ENCODE data around the gene CANX. TPM values are rescaled to one million over a fixed set of nuclear protein-coding genes. Genes with fewer than 3 reads are reported as not detected.

The CANX gene
- total RNA-seq, 2 experiments from 2014 or later, result 164 to 451 TPM

DNA sequence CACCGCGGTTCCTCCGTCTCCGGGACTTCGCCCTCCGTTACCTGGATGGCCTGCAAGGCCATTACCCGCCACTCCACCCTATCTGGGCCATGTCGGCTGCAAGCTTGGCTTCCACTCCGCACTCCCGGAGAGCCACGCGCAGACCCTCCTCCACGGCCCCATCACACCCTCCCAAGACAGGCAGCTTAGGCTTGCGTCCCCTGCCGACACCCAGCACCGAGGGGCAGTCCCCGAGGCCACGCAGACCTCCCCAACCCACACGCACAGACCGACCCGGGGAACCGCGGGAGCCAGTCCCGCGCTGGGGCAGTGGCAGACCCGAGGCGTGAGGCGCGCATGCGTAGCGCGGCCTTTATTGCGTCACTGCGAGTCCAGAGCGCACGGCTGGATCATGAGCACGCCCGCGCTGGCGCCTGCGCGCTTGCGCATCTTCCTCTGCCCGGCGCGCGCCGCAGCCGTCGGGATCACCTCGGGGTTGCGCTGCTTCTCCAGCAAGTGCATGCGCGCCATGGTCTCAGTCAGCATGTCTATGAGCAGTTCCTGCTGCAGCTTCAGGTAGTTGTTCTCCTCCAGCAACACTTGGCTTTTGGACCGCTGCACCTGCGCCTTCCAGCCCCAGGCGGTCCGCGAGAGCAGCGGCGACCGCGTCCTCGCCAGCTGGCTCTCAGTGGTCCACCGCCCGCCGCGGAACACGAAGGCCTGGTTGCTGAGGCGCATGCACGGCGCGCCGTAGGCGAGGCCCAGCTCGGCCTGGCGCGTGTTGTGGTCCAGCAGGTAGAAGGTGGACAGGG is 20.3 kb upstream of the CANX start:
- Histone ChIP-seq H3K36me3 (ENCODE audit: insufficient read depth, low read length) (peaks cover 8% of the 10 kb centered on the region), H3K9me2 (ENCODE audit: insufficient read depth, low read length) (no peaks in the 10 kb centered on the region), H3K79me2 (ENCODE audit: insufficient read depth, low read depth, low read length) (peaks cover 20% of the 10 kb centered on the region; the same call in 1 of the 2 replicates), H3K4me1 (ENCODE audit: insufficient read depth, low read length, poor library complexity, severe bottlenecking) (peaks cover 30% of the 10 kb centered on the region), H4K20me1 (ENCODE audit: insufficient read depth, low read length) (no peaks in the 10 kb centered on the region), H3K4me3 (ENCODE audit: low read depth, low read length, poor library complexity, severe bottlenecking) (peak overlapping the region; percentile 90), H2AFZ (ENCODE audit: low read length) (peak overlapping the region; percentile 77), H3K4me2 (ENCODE audit: low read length) (peak overlapping the region; percentile 73), H3K27ac (ENCODE audit: low read depth, low read length, poor library complexity, severe bottlenecking) (peak overlapping the region; percentile 61), H3K9me3 (ENCODE audit: low read length) (no peaks in the 10 kb centered on the region)
- POLR2A ChIA-PET, result interaction anchor here (0.6 to 2.6 kb wide), 7 partner anchors 9 to 55 kb away, joined by 3 to 9 read pairs (median 3); partner anchors contain the start of gene HNRNPH1
- DNase-seq (ENCODE audit: low spot score), result peak; percentile 97
- TF ChIP-seq, protein P1, sequence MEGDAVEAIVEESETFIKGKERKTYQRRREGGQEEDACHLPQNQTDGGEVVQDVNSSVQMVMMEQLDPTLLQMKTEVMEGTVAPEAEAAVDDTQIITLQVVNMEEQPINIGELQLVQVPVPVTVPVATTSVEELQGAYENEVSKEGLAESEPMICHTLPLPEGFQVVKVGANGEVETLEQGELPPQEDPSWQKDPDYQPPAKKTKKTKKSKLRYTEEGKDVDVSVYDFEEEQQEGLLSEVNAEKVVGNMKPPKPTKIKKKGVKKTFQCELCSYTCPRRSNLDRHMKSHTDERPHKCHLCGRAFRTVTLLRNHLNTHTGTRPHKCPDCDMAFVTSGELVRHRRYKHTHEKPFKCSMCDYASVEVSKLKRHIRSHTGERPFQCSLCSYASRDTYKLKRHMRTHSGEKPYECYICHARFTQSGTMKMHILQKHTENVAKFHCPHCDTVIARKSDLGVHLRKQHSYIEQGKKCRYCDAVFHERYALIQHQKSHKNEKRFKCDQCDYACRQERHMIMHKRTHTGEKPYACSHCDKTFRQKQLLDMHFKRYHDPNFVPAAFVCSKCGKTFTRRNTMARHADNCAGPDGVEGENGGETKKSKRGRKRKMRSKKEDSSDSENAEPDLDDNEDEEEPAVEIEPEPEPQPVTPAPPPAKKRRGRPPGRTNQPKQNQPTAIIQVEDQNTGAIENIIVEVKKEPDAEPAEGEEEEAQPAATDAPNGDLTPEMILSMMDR (conservative IDR thresholded peaks at IDR 0.05; ENCODE audit: low read length), result no peak
- no peak for TF ChIP-seq EZH2phosphoT487 (IDR thresholded peaks at IDR 0.05; ENCODE audit: borderline replicate concordance, low read depth, low read length)
- CTCF ChIA-PET (ENCODE audit: unreplicated experiment), result no interaction called here
- BruUV-seq (replicated peaks), result no TSS peak
- intact Hi-C loops (cut with micrococcal nuclease; ENCODE audit: unreplicated experiment), result loop anchor here (1.0 kb wide), 2 partner anchors 20 to 54 kb away; partner anchors contain the start of genes CANX and MAML1

DNA sequence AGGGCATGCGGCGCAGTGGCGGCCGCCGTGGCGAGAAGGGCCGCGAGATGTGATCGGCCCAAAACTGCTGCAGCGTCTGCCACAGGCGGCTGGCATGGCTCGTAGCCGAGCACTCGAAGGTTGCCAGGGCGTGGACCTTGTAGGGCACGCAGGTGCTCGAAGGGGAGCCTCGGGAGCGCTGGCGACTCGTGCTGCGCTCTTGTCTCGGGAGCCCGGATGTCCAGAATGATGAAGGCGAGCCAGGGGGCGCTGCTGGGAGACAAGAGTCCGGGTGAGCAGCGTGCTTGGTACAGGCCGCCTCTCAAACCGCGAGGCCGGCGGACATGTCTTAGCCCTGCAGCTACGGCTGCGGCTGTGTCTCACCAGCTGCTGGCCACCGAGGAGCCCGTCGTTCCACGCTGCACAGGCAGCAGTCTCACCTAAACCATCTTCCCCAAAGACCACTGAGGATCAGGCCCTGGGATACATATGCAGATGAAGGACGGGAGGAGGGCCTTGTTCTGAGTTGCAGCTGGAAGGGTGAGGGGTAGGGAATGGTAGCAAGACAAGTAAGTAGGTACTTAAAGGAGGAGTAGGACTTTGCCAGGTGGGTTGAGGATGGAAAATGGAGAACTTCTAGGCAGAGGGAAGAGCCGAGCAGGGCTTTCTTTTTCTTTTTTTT is 19.6 kb upstream of the CANX start:
- Histone ChIP-seq H3K4me2 (ENCODE audit: low read length) (peak overlapping the region; percentile 73), H3K9me2 (ENCODE audit: insufficient read depth, low read length) (no peaks in the 10 kb centered on the region), H3K79me2 (ENCODE audit: insufficient read depth, low read depth, low read length) (peaks cover 20% of the 10 kb centered on the region; the same call in 1 of the 2 replicates), H2AFZ (ENCODE audit: low read length) (peak overlapping the region; percentile 77), H3K4me3 (ENCODE audit: low read depth, low read length, poor library complexity, severe bottlenecking) (peak overlapping the region; percentile 90), H3K36me3 (ENCODE audit: insufficient read depth, low read length) (peaks cover 8% of the 10 kb centered on the region), H3K4me1 (ENCODE audit: insufficient read depth, low read length, poor library complexity, severe bottlenecking) (peaks cover 30% of the 10 kb centered on the region), H3K27ac (ENCODE audit: low read depth, low read length, poor library complexity, severe bottlenecking) (peak overlapping the region; percentile 13), H4K20me1 (ENCODE audit: insufficient read depth, low read length) (no peaks in the 10 kb centered on the region), H3K9me3 (ENCODE audit: low read length) (no peaks in the 10 kb centered on the region)
- ChIA-PET CTCF (ENCODE audit: unreplicated experiment) (no interaction called here), POLR2A (interaction anchor here (0.6 to 1.1 kb wide), 3 partner anchors 12 to 18 kb away, joined by 3 to 4 read pairs (median 3); no protein-coding TSS in a partner anchor)
- peak; percentile 44 for DNase-seq (ENCODE audit: low spot score)
- TF ChIP-seq, protein P1 (conservative IDR thresholded peaks at IDR 0.05; ENCODE audit: low read length), result peak; percentile 55; the same call in 1 of the 2 replicates
- no peak for TF ChIP-seq EZH2phosphoT487 (IDR thresholded peaks at IDR 0.05; ENCODE audit: borderline replicate concordance, low read depth, low read length)
- intact Hi-C loops (cut with micrococcal nuclease; ENCODE audit: unreplicated experiment), result no loop called here
- BruUV-seq (replicated peaks), result no TSS peak
